ENCODE data around the gene ALOX5AP. TPM values are rescaled to one million over a fixed set of nuclear protein-coding genes. Genes with fewer than 3 reads are reported as not detected.

ALOX5AP gene
- total RNA-seq, 1 experiment from 2014 or later = not detected

GRCh38 chr13:30796132-30796572 lies 60.8 kb downstream of the ALOX5AP start:
- H3K27ac Mint-ChIP-seq = no peak overlapping the region
- H3K4me1 Mint-ChIP-seq = peaks cover 17% of the 10 kb centered on the region
- no peaks in the 10 kb centered on the region for H3K9me3 Mint-ChIP-seq
- TF ChIP-seq, protein P1, sequence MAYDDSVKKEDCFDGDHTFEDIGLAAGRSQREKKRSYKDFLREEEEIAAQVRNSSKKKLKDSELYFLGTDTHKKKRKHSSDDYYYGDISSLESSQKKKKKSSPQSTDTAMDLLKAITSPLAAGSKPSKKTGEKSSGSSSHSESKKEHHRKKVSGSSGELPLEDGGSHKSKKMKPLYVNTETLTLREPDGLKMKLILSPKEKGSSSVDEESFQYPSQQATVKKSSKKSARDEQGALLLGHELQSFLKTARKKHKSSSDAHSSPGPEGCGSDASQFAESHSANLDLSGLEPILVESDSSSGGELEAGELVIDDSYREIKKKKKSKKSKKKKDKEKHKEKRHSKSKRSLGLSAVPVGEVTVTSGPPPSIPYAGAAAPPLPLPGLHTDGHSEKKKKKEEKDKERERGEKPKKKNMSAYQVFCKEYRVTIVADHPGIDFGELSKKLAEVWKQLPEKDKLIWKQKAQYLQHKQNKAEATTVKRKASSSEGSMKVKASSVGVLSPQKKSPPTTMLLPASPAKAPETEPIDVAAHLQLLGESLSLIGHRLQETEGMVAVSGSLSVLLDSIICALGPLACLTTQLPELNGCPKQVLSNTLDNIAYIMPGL (CRISPR knock-in tag; IDR thresholded peaks at IDR 0.05) = no peak
- TF ChIP-seq ELF4 (CRISPR knock-in tag; IDR thresholded peaks at IDR 0.05; ENCODE audit: low read depth) (no peak), ERG (CRISPR knock-in tag; IDR thresholded peaks at IDR 0.05) (no peak), FOXP1 (CRISPR knock-in tag; IDR thresholded peaks at IDR 0.05; ENCODE audit: borderline replicate concordance) (no peak), RELA (CRISPR knock-in tag; IDR thresholded peaks at IDR 0.05; ENCODE audit: borderline replicate concordance) (no peak), ZNF138 (CRISPR knock-in tag; conservative IDR thresholded peaks at IDR 0.05) (no peak), ZNF219 (CRISPR knock-in tag; IDR thresholded peaks at IDR 0.05; ENCODE audit: borderline replicate concordance) (no peak), ZNF121 (CRISPR knock-in tag; IDR thresholded peaks at IDR 0.05) (no peak), E2F5 (CRISPR knock-in tag; IDR thresholded peaks at IDR 0.05) (no peak)
- TF ChIP-seq, protein P2, sequence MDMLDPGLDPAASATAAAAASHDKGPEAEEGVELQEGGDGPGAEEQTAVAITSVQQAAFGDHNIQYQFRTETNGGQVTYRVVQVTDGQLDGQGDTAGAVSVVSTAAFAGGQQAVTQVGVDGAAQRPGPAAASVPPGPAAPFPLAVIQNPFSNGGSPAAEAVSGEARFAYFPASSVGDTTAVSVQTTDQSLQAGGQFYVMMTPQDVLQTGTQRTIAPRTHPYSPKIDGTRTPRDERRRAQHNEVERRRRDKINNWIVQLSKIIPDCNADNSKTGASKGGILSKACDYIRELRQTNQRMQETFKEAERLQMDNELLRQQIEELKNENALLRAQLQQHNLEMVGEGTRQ (CRISPR knock-in tag; IDR thresholded peaks at IDR 0.05) = no peak
- TF ChIP-seq, protein P3, sequence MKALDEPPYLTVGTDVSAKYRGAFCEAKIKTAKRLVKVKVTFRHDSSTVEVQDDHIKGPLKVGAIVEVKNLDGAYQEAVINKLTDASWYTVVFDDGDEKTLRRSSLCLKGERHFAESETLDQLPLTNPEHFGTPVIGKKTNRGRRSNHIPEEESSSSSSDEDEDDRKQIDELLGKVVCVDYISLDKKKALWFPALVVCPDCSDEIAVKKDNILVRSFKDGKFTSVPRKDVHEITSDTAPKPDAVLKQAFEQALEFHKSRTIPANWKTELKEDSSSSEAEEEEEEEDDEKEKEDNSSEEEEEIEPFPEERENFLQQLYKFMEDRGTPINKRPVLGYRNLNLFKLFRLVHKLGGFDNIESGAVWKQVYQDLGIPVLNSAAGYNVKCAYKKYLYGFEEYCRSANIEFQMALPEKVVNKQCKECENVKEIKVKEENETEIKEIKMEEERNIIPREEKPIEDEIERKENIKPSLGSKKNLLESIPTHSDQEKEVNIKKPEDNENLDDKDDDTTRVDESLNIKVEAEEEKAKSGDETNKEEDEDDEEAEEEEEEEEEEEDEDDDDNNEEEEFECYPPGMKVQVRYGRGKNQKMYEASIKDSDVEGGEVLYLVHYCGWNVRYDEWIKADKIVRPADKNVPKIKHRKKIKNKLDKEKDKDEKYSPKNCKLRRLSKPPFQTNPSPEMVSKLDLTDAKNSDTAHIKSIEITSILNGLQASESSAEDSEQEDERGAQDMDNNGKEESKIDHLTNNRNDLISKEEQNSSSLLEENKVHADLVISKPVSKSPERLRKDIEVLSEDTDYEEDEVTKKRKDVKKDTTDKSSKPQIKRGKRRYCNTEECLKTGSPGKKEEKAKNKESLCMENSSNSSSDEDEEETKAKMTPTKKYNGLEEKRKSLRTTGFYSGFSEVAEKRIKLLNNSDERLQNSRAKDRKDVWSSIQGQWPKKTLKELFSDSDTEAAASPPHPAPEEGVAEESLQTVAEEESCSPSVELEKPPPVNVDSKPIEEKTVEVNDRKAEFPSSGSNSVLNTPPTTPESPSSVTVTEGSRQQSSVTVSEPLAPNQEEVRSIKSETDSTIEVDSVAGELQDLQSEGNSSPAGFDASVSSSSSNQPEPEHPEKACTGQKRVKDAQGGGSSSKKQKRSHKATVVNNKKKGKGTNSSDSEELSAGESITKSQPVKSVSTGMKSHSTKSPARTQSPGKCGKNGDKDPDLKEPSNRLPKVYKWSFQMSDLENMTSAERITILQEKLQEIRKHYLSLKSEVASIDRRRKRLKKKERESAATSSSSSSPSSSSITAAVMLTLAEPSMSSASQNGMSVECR (CRISPR knock-in tag; IDR thresholded peaks at IDR 0.05; ENCODE audit: borderline replicate concordance) = no peak
- TF ChIP-seq, protein P4, sequence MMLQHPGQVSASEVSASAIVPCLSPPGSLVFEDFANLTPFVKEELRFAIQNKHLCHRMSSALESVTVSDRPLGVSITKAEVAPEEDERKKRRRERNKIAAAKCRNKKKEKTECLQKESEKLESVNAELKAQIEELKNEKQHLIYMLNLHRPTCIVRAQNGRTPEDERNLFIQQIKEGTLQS (CRISPR knock-in tag; conservative IDR thresholded peaks at IDR 0.05) = no peak
- no peak overlapping the region for H3K4me3 Mint-ChIP-seq
- H3K27me3 Mint-ChIP-seq (ENCODE audit: low read depth) = no peaks in the 10 kb centered on the region
- DNase-seq (ENCODE audit: low spot score) (no peak), ATAC-seq (0 out of 2 replicates have a peak, but pooled peaks have one; percentile 27)
- no peaks in the 10 kb centered on the region for H3K36me3 Mint-ChIP-seq
- POLR2A ChIA-PET = no interaction called here
- CTCF ChIA-PET = interaction anchor here (0.7 to 1.8 kb wide), 3 partner anchors 70 to 249 kb away, joined by 3 to 5 read pairs (median 5); no protein-coding TSS in a partner anchor

- Mint-ChIP-seq H3K4me3 (no peak overlapping the region), H3K4me1 (peaks cover 17% of the 10 kb centered on the region), H3K36me3 (no peaks in the 10 kb centered on the region), H3K27ac (no peak overlapping the region; the same call in 1 of the 2 replicates), H3K9me3 (no peaks in the 10 kb centered on the region), H3K27me3 (ENCODE audit: low read depth) (no peaks in the 10 kb centered on the region)
- DNase-seq (ENCODE audit: low spot score) (no peak), ATAC-seq (no peak)
- ChIA-PET POLR2A (no interaction called here), CTCF (interaction anchor here (0.7 to 1.8 kb wide), 3 partner anchors 69 to 248 kb away, joined by 3 to 5 read pairs (median 5); no protein-coding TSS in a partner anchor)
- TF ChIP-seq ZMAT4 (CRISPR knock-in tag; IDR thresholded peaks at IDR 0.05) (no peak), MLX (CRISPR knock-in tag; IDR thresholded peaks at IDR 0.05) (no peak), NFATC4 (CRISPR knock-in tag; IDR thresholded peaks at IDR 0.05) (no peak)
- TF ChIP-seq, protein P5, sequence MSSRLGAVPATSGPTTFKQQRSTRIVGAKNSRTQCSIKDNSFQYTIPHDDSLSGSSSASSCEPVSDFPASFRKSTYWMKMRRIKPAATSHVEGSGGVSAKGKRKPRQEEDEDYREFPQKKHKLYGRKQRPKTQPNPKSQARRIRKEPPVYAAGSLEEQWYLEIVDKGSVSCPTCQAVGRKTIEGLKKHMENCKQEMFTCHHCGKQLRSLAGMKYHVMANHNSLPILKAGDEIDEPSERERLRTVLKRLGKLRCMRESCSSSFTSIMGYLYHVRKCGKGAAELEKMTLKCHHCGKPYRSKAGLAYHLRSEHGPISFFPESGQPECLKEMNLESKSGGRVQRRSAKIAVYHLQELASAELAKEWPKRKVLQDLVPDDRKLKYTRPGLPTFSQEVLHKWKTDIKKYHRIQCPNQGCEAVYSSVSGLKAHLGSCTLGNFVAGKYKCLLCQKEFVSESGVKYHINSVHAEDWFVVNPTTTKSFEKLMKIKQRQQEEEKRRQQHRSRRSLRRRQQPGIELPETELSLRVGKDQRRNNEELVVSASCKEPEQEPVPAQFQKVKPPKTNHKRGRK (CRISPR knock-in tag; IDR thresholded peaks at IDR 0.05; ENCODE audit: borderline replicate concordance) = no peak
Observed at GRCh38 chr13:30796631-30797601, 61.6 kb downstream of the ALOX5AP start.
